Measurements from ENCODE around the gene RAP2A.

RAP2A gene

GRCh38 chr13:97478247-97478646 is 44.3 kb downstream of the RAP2A start:
- Histone ChIP-seq H3K4me3 (ENCODE audit: low read length, poor library complexity, severe bottlenecking) (no peak overlapping the region), H4K20me1 (ENCODE audit: insufficient read depth, low read length, poor library complexity, severe bottlenecking) (no peaks in the 10 kb centered on the region), H3K79me2 (ENCODE audit: insufficient read depth, low read length) (no peaks in the 10 kb centered on the region), H3K27me3 (ENCODE audit: insufficient read depth, low read length, poor library complexity, severe bottlenecking) (no peaks in the 10 kb centered on the region), H3K4me1 (ENCODE audit: insufficient read depth, low read length, poor library complexity, severe bottlenecking) (no peaks in the 10 kb centered on the region), H2AFZ (ENCODE audit: low read length) (no peak overlapping the region), H3K36me3 (ENCODE audit: insufficient read depth, low read length) (no peaks in the 10 kb centered on the region), H3K9me3 (ENCODE audit: insufficient read depth, low read depth, low read length) (no peaks in the 10 kb centered on the region), H3K4me2 (ENCODE audit: low read depth, low read length, poor library complexity, severe bottlenecking) (no peak overlapping the region), H3F3A (ENCODE audit: low read depth) (no peaks in the 10 kb centered on the region), H3K9me2 (replicated peaks; ENCODE audit: low read depth, low read length) (no peaks in the 10 kb centered on the region), H3K9ac (ENCODE audit: low read depth, low read length, poor library complexity, severe bottlenecking) (no peak overlapping the region)
- TF ChIP-seq, protein P1, sequence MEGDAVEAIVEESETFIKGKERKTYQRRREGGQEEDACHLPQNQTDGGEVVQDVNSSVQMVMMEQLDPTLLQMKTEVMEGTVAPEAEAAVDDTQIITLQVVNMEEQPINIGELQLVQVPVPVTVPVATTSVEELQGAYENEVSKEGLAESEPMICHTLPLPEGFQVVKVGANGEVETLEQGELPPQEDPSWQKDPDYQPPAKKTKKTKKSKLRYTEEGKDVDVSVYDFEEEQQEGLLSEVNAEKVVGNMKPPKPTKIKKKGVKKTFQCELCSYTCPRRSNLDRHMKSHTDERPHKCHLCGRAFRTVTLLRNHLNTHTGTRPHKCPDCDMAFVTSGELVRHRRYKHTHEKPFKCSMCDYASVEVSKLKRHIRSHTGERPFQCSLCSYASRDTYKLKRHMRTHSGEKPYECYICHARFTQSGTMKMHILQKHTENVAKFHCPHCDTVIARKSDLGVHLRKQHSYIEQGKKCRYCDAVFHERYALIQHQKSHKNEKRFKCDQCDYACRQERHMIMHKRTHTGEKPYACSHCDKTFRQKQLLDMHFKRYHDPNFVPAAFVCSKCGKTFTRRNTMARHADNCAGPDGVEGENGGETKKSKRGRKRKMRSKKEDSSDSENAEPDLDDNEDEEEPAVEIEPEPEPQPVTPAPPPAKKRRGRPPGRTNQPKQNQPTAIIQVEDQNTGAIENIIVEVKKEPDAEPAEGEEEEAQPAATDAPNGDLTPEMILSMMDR (conservative IDR thresholded peaks at IDR 0.05; ENCODE audit: low read length): no peak
- TF ChIP-seq EZH2phosphoT487 (IDR thresholded peaks at IDR 0.05; ENCODE audit: borderline replicate concordance): no peak

DNA sequence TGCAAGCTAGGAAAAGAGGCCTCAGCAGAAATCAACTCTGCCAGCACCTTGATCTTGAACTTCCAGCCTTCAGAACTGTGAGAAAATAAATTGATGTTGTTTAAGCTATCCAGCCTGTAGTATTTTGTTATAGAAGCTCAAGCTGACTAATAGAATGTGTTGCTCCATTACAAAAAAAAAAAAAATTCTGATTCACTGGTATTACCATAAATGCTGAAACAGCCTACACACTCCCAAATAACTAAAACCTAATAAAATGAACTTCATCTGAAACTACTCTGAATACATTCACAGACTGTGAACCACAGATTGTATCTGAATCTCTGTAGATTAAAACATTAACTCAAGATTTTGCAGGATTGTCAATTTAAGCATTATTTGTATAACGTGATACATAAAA is 49.5 kb downstream of the RAP2A start:
- no peaks in the 10 kb centered on the region for H4K20me1 ChIP-seq (ENCODE audit: insufficient read depth, low read length, poor library complexity, severe bottlenecking)

GRCh38 chr13:97484301-97484700 is 50.3 kb downstream of the RAP2A start:
- Histone ChIP-seq H3F3A (ENCODE audit: low read depth) (no peaks in the 10 kb centered on the region), H4K20me1 (ENCODE audit: insufficient read depth, low read length, poor library complexity, severe bottlenecking) (no peaks in the 10 kb centered on the region), H3K9me2 (replicated peaks; ENCODE audit: low read depth, low read length) (no peaks in the 10 kb centered on the region), H3K27me3 (ENCODE audit: insufficient read depth, low read length, poor library complexity, severe bottlenecking) (no peaks in the 10 kb centered on the region), H3K79me2 (ENCODE audit: insufficient read depth, low read length) (no peaks in the 10 kb centered on the region), H3K9me3 (ENCODE audit: insufficient read depth, low read depth, low read length) (no peaks in the 10 kb centered on the region), H2AFZ (ENCODE audit: low read length) (no peak overlapping the region), H3K4me2 (ENCODE audit: low read depth, low read length, poor library complexity, severe bottlenecking) (no peak overlapping the region), H3K4me3 (ENCODE audit: low read length, poor library complexity, severe bottlenecking) (no peak overlapping the region), H3K36me3 (ENCODE audit: insufficient read depth, low read length) (no peaks in the 10 kb centered on the region), H3K4me1 (ENCODE audit: insufficient read depth, low read length, poor library complexity, severe bottlenecking) (no peaks in the 10 kb centered on the region), H3K9ac (ENCODE audit: low read depth, low read length, poor library complexity, severe bottlenecking) (no peak overlapping the region)
- no peak for TF ChIP-seq EZH2phosphoT487 (IDR thresholded peaks at IDR 0.05; ENCODE audit: borderline replicate concordance)
- TF ChIP-seq, protein P1 (conservative IDR thresholded peaks at IDR 0.05; ENCODE audit: low read length): no peak

More for the DNA sequence above, 49.5 kb downstream of the RAP2A start:
- Histone ChIP-seq H3K4me1 (ENCODE audit: insufficient read depth, low read length, poor library complexity, severe bottlenecking) (no peaks in the 10 kb centered on the region), H3K79me2 (ENCODE audit: insufficient read depth, low read length) (no peaks in the 10 kb centered on the region), H3F3A (ENCODE audit: low read depth) (no peaks in the 10 kb centered on the region), H3K9me3 (ENCODE audit: insufficient read depth, low read depth, low read length) (no peaks in the 10 kb centered on the region), H3K4me2 (ENCODE audit: low read depth, low read length, poor library complexity, severe bottlenecking) (no peak overlapping the region), H3K27me3 (ENCODE audit: insufficient read depth, low read length, poor library complexity, severe bottlenecking) (no peaks in the 10 kb centered on the region), H3K9me2 (replicated peaks; ENCODE audit: low read depth, low read length) (no peaks in the 10 kb centered on the region), H3K9ac (ENCODE audit: low read depth, low read length, poor library complexity, severe bottlenecking) (no peak overlapping the region), H3K36me3 (ENCODE audit: insufficient read depth, low read length) (no peaks in the 10 kb centered on the region), H3K4me3 (ENCODE audit: low read length, poor library complexity, severe bottlenecking) (no peak overlapping the region), H2AFZ (ENCODE audit: low read length) (no peak overlapping the region)
- TF ChIP-seq EZH2phosphoT487 (IDR thresholded peaks at IDR 0.05; ENCODE audit: borderline replicate concordance): no peak
- TF ChIP-seq, protein P1 (conservative IDR thresholded peaks at IDR 0.05; ENCODE audit: low read length): no peak
